Small intestine (tissue), 7 donors: ENCODE measurements around the gene EEF1AKMT1. TPM values are rescaled to one million over a fixed set of nuclear protein-coding genes. Genes with fewer than 3 reads are reported as not detected.
"Not testable (repeated sequence)": the region's sequence is repeated elsewhere in the genome, so short reads cannot be mapped to it uniquely, and the experiment has no call there.

Source experiments
- DNase-seq, 2 donors: peaks; one replicate each; pipeline versions ENCODE4 v3.0.0 to v3.0.0-alpha.2; 2013
- FAIRE-seq: peaks from 2 replicates; lab custom pipeline; 2012; peaks lifted over from hg19 to GRCh38; lab: Jason Lieb, UNC
- H3K27ac ChIP-seq, 3 donors: one replicate each; pipeline ENCODE4 v1.5.1; 2013; ENCODE audit warnings: low read length in 2 of 3, mild to moderate bottlenecking in 2 of 3, control low read depth in 1 of 3, inconsistent platforms in 1 of 3, low read depth in 1 of 3, moderate library complexity in 1 of 3
- H3K27me3 ChIP-seq, 3 donors: one replicate each; pipeline ENCODE4 v1.6.1; 2013; ENCODE audit warnings: low read length in 3 of 3, inconsistent platforms in 1 of 3; ENCODE audit not compliant: control insufficient read depth in 3 of 3, insufficient read depth in 3 of 3
- H3K36me3 ChIP-seq, 3 donors: one replicate each; pipeline ENCODE4 v1.6.1; 2013; ENCODE audit warnings: low read length in 3 of 3, inconsistent platforms in 1 of 3, low read depth in 1 of 3, mild to moderate bottlenecking in 1 of 3, moderate library complexity in 1 of 3; ENCODE audit not compliant: control insufficient read depth in 3 of 3, insufficient read depth in 2 of 3
- H3K4me1 ChIP-seq, 3 donors: one replicate each; pipeline ENCODE4 v1.6.1; 2013; ENCODE audit warnings: low read length in 2 of 3, inconsistent platforms in 1 of 3, low read depth in 1 of 3, mild to moderate bottlenecking in 1 of 3, moderate library complexity in 1 of 3; ENCODE audit not compliant: control insufficient read depth in 3 of 3, insufficient read depth in 2 of 3
- H3K4me3 ChIP-seq, 3 donors: one replicate each; pipeline ENCODE4 v1.5.1; 2013; ENCODE audit warnings: low read length in 3 of 3, control low read depth in 1 of 3, inconsistent platforms in 1 of 3, low read depth in 1 of 3, mild to moderate bottlenecking in 1 of 3, moderate library complexity in 1 of 3
- H3K9me3 ChIP-seq, 2 donors: one replicate each; pipeline ENCODE4 v1.6.1; 2013; ENCODE audit warnings: low read depth in 1 of 2, low read length in 1 of 2; ENCODE audit not compliant: control insufficient read depth in 2 of 2, insufficient read depth in 1 of 2
- WGBS, 3 donors: extraction: QIAGEN DNeasy Blood & Tissue Kit; methylation state at CpG; one replicate each; pipeline ENCODE4 v1.1.7; 2013; 5-methylcytosine and 5-hydroxymethylcytosine counted together
- polyA plus RNA-seq, 4 donors: library from polyadenylated mRNA; stranded (reverse) in 3 of 4; unstranded in 1 of 4; fragments of 200-250 nt in 3 of 4; fragments of 120-200 nt in 1 of 4; gene quantifications; one replicate each; pipeline versions ENCODE4 v1.2.1 to v1.2.3, GENCODE V29; 2013
- donor health status: healthy with polysubstance abuse.
- donor health status: control.
- donor health status: control.
- donor health status: Bipolar disorder and iron deficiency.
- donor health status: healthy.

The EEF1AKMT1 gene
- polyA plus RNA-seq, 4 donors, result 2.5 to 10.5 (median 6.1) TPM

GRCh38 chr13:20682061-20682460, 91.7 kb downstream of the EEF1AKMT1 start:
- Histone ChIP-seq H3K4me3 (no peak overlapping the region), H3K4me1 (peaks cover 0 to 5% (median 0%) of the 10 kb centered on the region in 3 donors), H3K27me3 (no peaks in the 10 kb centered on the region), H3K9me3 (no peaks in the 10 kb centered on the region), H3K27ac (no peak overlapping the region), H3K36me3 (peaks cover 0 to 2% (median 0%) of the 10 kb centered on the region in 3 donors)
- WGBS, 3 donors, result 91 to 98% (median 97%) methylated on average over 1 of the region's 1 CpG
- FAIRE-seq (no peak), DNase-seq (no peak)

- H3K9me3 ChIP-seq, DNase-seq, H3K4me3 ChIP-seq, FAIRE-seq, H3K27me3 ChIP-seq, H3K4me1 ChIP-seq, H3K27ac ChIP-seq, H3K36me3 ChIP-seq: not testable (repeated sequence)
- WGBS, 3 donors, result 84 to 93% (median 85%) methylated on average over 5 of the region's 5 CpGs
Measured at GRCh38 chr13:20681481-20681880, 92.3 kb downstream of the EEF1AKMT1 start.

- Histone ChIP-seq H3K4me3 (no peak overlapping the region), H3K9me3 (no peaks in the 10 kb centered on the region), H3K27me3 (no peaks in the 10 kb centered on the region), H3K4me1 (peaks cover 0 to 4% (median 0%) of the 10 kb centered on the region in 3 donors), H3K36me3 (peaks cover 0 to 3% (median 2%) of the 10 kb centered on the region in 3 donors), H3K27ac (no peak overlapping the region)
- 95 to 97% (median 96%) methylated on average over 10 of the region's 10 CpGs for WGBS, 3 donors
- DNase-seq, result no peak
- no peak for FAIRE-seq
Measured at GRCh38 chr13:20680416-20681080, 93.2 kb downstream of the EEF1AKMT1 start.

- FAIRE-seq, result no peak
- DNase-seq, result no peak
- Histone ChIP-seq H3K36me3 (peaks cover 0 to 5% (median 2%) of the 10 kb centered on the region in 3 donors), H3K4me3 (no peak overlapping the region), H3K9me3 (no peaks in the 10 kb centered on the region), H3K27me3 (no peaks in the 10 kb centered on the region), H3K4me1 (peaks cover 0 to 4% (median 0%) of the 10 kb centered on the region in 3 donors), H3K27ac (no peak overlapping the region)
- WGBS, 3 donors, result 77 to 97% (median 81%) methylated on average over 3 of the region's 3 CpGs
Measured at GRCh38 chr13:20679879-20680278, 93.9 kb downstream of the EEF1AKMT1 start.

Other genes with a start within 250 kb of the EEF1AKMT1 start
- 100 to 1,000 TPM; 136 to 372 (median 263) TPM for gene CRYL1, start 248.1 kb downstream of the EEF1AKMT1 start, polyA plus RNA-seq
- 10 to 100 TPM; 11.0 to 21.4 (median 13.5) TPM for gene IFT88, start 206.8 kb downstream of the EEF1AKMT1 start, polyA plus RNA-seq
- gene IL17D, start 70.3 kb downstream of the EEF1AKMT1 start, polyA plus RNA-seq, result 10 to 100 TPM in 1 of 4 donors, 1 to 10 TPM in 3; 1.7 to 28.4 (median 2.0) TPM
- 10 to 100 TPM in 1 of 4 donors, 1 to 10 TPM in 3; 1.3 to 10.7 (median 3.0) TPM for gene XPO4, start 128.8 kb upstream of the EEF1AKMT1 start, polyA plus RNA-seq